MCF 10A (cell line): Measurements from ENCODE around the gene DHCR24. TPM values are rescaled to one million over a fixed set of nuclear protein-coding genes. Genes with fewer than 3 reads are reported as not detected.

Experiments
- BruUV-seq: library from RNA; stranded (reverse); fragments of 400-500 nt; replicated peaks from 2 replicates; lab custom pipeline; 2021; lab: Mats Ljungman, UMichigan
- CTCF ChIA-PET: fragments of 300-600 bp; sonication (Branson Sonifier 250); formaldehyde crosslinking; extraction: SDS; loops from one replicate; lab custom pipeline; 2021; ENCODE audit warnings: antibody characterized with exemption, inconsistent platforms; lab: Yijun Ruan, JAX
- POLR2A ChIA-PET: fragments of 300-600, 350-650 bp; sonication (Branson Sonifier 250); formaldehyde crosslinking; extraction: SDS; loops from one replicate; lab custom pipeline; 2020; ENCODE audit warnings: antibody characterized with exemption, inconsistent platforms; lab: Yijun Ruan, JAX
- DNase-seq: peaks from one replicate; pipeline ENCODE4 v3.0.0-alpha.2; 2018; ENCODE audit not compliant: unreplicated experiment
- H3K27ac Mint-ChIP-seq: one replicate; pipeline ENCODE4 v1.8.0; 2022; ENCODE audit warnings: mild to moderate bottlenecking, low read depth, mixed read lengths; ENCODE audit not compliant: unreplicated experiment
- H3K27me3 Mint-ChIP-seq: one replicate; pipeline ENCODE4 v1.8.0; 2022; ENCODE audit warnings: mixed read lengths; ENCODE audit not compliant: insufficient read depth, unreplicated experiment
- H3K36me3 Mint-ChIP-seq: one replicate; pipeline ENCODE4 v1.8.0; 2022; ENCODE audit warnings: mild to moderate bottlenecking, moderate library complexity, mixed read lengths; ENCODE audit not compliant: insufficient read depth, unreplicated experiment
- H3K4me1 Mint-ChIP-seq: one replicate; pipeline ENCODE4 v1.8.0; 2022; ENCODE audit warnings: mixed read lengths; ENCODE audit not compliant: insufficient read depth, unreplicated experiment
- H3K4me3 Mint-ChIP-seq: one replicate; pipeline ENCODE4 v1.8.0; 2022; ENCODE audit warnings: mild to moderate bottlenecking, moderate library complexity, mixed read lengths; ENCODE audit not compliant: unreplicated experiment
- H3K9me3 Mint-ChIP-seq: one replicate; pipeline ENCODE4 v1.8.0; 2022; ENCODE audit warnings: mixed read lengths; ENCODE audit not compliant: unreplicated experiment
- intact Hi-C: fragments of 100-400 bp; cut with micrococcal nuclease; formaldehyde crosslinking; loops from 2 replicates; pipeline ENCODE4 v1.14.1; 2022
- total RNA-seq: library from RNA; stranded (reverse); gene quantifications from 2 replicates; pipeline ENCODE4 v1.2.3, GENCODE V29; 2022
- TF ChIP-seq, protein P1 (sequence below): fragments of 200-600 bp; IDR thresholded peaks from one replicate; pipeline ENCODE4 v1.8.0; 2022; ENCODE audit warnings: antibody characterized with exemption, mild to moderate bottlenecking; ENCODE audit not compliant: unreplicated experiment

The DHCR24 gene
- total RNA-seq, 1 experiment from 2014 or later, result 135 TPM

DNA sequence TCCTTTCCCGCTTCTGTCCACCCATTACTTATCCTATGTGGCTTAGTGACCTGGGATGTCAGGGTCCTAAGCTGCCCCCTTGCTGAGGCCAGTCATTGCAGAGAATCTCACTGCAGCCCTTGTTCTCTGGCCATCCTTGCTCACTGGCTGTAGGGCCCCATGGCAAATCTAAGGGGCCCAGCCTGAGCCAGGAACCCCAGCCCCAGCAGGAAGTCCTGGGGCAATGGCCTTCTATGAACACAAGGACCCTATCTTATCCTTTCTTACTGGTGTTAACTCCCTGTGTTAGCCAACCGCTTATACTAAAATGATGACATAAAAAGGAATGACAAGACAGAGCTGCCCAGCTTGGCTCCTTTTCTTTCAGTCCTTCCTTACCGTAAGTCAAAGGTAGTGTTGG lies 29.9 kb downstream of the DHCR24 start:
- Mint-ChIP-seq H3K36me3 (peaks cover 95% of the 10 kb centered on the region), H3K27ac (peak overlapping the region; percentile 76), H3K4me3 (no peak overlapping the region), H3K9me3 (no peaks in the 10 kb centered on the region), H3K27me3 (no peaks in the 10 kb centered on the region), H3K4me1 (peaks cover 51% of the 10 kb centered on the region)
- TF ChIP-seq, protein P1, sequence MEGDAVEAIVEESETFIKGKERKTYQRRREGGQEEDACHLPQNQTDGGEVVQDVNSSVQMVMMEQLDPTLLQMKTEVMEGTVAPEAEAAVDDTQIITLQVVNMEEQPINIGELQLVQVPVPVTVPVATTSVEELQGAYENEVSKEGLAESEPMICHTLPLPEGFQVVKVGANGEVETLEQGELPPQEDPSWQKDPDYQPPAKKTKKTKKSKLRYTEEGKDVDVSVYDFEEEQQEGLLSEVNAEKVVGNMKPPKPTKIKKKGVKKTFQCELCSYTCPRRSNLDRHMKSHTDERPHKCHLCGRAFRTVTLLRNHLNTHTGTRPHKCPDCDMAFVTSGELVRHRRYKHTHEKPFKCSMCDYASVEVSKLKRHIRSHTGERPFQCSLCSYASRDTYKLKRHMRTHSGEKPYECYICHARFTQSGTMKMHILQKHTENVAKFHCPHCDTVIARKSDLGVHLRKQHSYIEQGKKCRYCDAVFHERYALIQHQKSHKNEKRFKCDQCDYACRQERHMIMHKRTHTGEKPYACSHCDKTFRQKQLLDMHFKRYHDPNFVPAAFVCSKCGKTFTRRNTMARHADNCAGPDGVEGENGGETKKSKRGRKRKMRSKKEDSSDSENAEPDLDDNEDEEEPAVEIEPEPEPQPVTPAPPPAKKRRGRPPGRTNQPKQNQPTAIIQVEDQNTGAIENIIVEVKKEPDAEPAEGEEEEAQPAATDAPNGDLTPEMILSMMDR, result no peak
- no peak for DNase-seq
- CTCF ChIA-PET, result interaction anchor here (0.5 to 1.8 kb wide), 5 partner anchors 16 to 88 kb away, joined by 3 to 7 read pairs (median 3); no protein-coding TSS in a partner anchor
- POLR2A ChIA-PET, result interaction anchor here (0.6 to 4.9 kb wide), 8 partner anchors 9 to 340 kb away, joined by 3 to 40 read pairs (median 3); partner anchors contain the start of gene DHCR24
- BruUV-seq, result no TSS peak
- intact Hi-C loops, result loop anchor here (2.0 kb wide), 1 partner anchor 30 kb away; the partner anchor contains the start of gene DHCR24

DNA sequence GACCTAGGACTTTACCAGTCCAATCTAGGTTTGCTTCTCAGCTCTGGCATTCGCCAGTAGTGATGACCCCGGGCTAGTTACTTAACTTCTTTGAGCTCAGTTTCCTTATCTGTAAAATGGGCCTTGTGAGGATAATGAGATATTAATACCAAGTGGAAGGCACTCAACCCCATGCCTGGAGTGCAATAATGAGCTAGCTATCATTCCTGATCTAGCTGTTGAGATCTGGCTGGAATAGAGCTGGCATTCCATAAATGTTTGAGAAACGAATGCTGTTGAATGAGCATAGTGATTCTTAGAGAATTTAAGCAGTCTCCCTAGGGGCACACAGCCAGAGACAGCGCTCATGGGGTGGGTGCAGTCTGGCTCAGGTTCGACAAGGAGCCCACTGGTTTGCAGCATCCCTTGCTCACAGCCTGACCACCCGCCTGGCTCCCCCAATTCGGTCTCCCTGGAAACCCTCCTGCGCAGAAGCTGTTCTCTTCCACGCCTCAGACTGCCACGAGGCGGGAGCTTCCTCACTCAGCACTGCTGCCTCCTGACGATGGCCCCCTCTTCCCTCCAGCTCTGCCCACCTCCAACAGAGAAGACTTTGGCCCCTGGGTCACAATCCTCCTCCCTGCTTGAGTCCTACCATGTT lies 32.5 kb downstream of the DHCR24 start:
- intact Hi-C loops, result no loop called here
- DNase-seq, result no peak
- CTCF ChIA-PET, result interaction anchor here (0.7 to 1.4 kb wide), 3 partner anchors 90 to 141 kb away, joined by 3 to 6 read pairs (median 4); no protein-coding TSS in a partner anchor
- H3K4me3 Mint-ChIP-seq, result no peak overlapping the region
- no peaks in the 10 kb centered on the region for H3K27me3 Mint-ChIP-seq
- peaks cover 95% of the 10 kb centered on the region for H3K36me3 Mint-ChIP-seq
- H3K4me1 Mint-ChIP-seq, result peaks cover 30% of the 10 kb centered on the region
- POLR2A ChIA-PET, result interaction anchor here (0.7 kb wide), 1 partner anchor 31 kb away, joined by 3 read pairs; no protein-coding TSS in a partner anchor
- TF ChIP-seq, protein P1, result no peak
- no TSS peak for BruUV-seq
- H3K9me3 Mint-ChIP-seq, result no peaks in the 10 kb centered on the region
- H3K27ac Mint-ChIP-seq, result no peak overlapping the region

DNA sequence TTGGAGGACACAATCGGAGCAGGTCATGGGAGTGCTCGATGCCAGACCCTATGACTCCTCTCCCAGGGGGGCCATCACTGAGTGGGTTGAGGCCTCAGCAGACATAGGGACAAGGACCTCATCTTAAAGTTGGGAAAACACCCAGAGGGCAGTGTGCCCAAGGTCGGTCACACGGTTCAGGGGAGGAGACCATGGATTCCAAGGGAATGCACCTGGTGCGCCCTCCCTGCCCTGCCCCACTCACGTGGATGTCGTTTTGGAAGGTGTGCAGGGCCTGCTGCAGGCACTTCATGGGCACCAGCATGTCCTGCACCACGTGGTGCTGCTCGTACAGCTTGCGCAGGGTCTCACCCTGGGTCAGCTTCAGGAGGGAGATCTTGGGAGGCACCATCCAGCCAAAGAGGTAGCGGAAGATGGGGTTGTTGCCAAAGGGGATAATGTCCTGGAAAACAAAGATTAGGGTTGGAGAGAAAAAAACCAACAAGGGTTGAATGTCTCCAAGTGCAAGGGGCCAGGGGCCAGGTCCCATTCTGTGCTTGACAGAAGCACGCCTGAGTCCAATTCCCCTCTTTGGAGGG lies 33.1 kb downstream of the DHCR24 start:
- peaks cover 95% of the 10 kb centered on the region for H3K36me3 Mint-ChIP-seq
- H3K27ac Mint-ChIP-seq, result no peak overlapping the region
- no peaks in the 10 kb centered on the region for H3K27me3 Mint-ChIP-seq
- H3K4me3 Mint-ChIP-seq, result no peak overlapping the region
- TF ChIP-seq, protein P1, result no peak
- peaks cover 27% of the 10 kb centered on the region for H3K4me1 Mint-ChIP-seq
- H3K9me3 Mint-ChIP-seq, result no peaks in the 10 kb centered on the region
- intact Hi-C loops, result no loop called here
- POLR2A ChIA-PET, result interaction anchor here (1.1 kb wide), 1 partner anchor 32 kb away, joined by 3 read pairs; no protein-coding TSS in a partner anchor
- CTCF ChIA-PET, result interaction anchor here (0.7 kb wide), 1 partner anchor 91 kb away, joined by 4 read pairs; no protein-coding TSS in a partner anchor
- no peak for DNase-seq
- no TSS peak for BruUV-seq

DNA sequence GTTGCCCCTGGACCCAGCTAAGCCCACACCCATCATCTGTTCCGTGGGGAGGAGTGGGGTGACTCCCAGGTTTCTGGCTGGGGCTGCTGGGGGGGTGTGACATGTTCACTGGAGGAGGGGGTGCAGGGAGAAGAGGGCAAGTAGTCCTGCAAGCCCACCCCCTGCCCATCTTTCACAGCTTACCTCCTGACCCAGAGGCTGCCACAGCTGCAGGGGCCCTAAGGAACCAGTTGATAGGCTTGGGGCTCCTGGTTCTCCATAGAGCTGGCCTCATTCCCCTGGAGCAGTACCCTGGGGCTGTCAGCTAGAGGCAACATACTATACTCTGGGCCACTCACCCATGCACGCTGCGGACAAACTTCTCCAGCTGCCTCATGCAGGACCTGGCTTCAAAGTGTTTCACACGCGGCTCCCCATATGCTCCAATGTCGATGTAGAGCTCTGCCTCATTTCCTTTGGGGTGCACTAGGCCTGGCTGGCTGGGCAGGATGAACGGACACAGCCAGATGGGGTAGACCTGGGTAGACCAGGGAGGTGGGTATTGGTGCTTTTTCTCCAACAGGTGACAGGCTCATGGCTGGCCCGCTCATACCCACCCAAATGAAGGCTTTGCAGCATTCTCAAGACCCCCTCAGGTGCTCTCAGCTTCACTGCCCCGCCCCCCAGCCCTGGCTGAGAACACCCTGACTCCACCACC lies 33.8 kb downstream of the DHCR24 start:
- DNase-seq, result no peak
- Mint-ChIP-seq H3K27ac (no peak overlapping the region), H3K36me3 (peaks cover 95% of the 10 kb centered on the region), H3K4me3 (no peak overlapping the region), H3K9me3 (no peaks in the 10 kb centered on the region), H3K27me3 (no peaks in the 10 kb centered on the region), H3K4me1 (peaks cover 22% of the 10 kb centered on the region)
- intact Hi-C loops, result no loop called here
- ChIA-PET POLR2A (interaction anchor here (1.1 kb wide), 1 partner anchor 33 kb away, joined by 3 read pairs; no protein-coding TSS in a partner anchor), CTCF (no interaction called here)
- TF ChIP-seq, protein P1, result no peak
- BruUV-seq, result no TSS peak
